ENCODE results near the gene EML1.

The EML1 gene

GRCh38 chr14:99968191-99968920, 175.1 kb downstream of the EML1 start:
- Histone ChIP-seq H3K4me1 (ENCODE audit: control insufficient read depth in 1 of 2, insufficient read depth in 1 of 2, low read depth in 1 of 2, low read length in 1 of 2) (peaks cover 7 to 14% of the 10 kb centered on the region in 2 experiments), H3K27ac (no peak overlapping the region), H3K36me3 (no peaks in the 10 kb centered on the region), H3K4me3 (ENCODE audit: low read depth in 1 of 2, low read length in 1 of 2) (no peak overlapping the region), H3K9me3 (no peaks in the 10 kb centered on the region), H3K27me3 (peaks cover 81% of the 10 kb centered on the region)
- TF ChIP-seq CTCF (IDR thresholded peaks at IDR 0.05): no peak

- no peaks in the 10 kb centered on the region for H3K9me3 ChIP-seq
- no peak for TF ChIP-seq CTCF (IDR thresholded peaks at IDR 0.05)
- no peak overlapping the region for H3K27ac ChIP-seq
- peaks cover 7 to 14% of the 10 kb centered on the region in 2 experiments for H3K4me1 ChIP-seq (ENCODE audit: control insufficient read depth in 1 of 2, insufficient read depth in 1 of 2, low read depth in 1 of 2, low read length in 1 of 2)
- no peak overlapping the region for H3K4me3 ChIP-seq (ENCODE audit: low read depth in 1 of 2, low read length in 1 of 2)
- no peaks in the 10 kb centered on the region for H3K36me3 ChIP-seq
- peaks cover 84% of the 10 kb centered on the region for H3K27me3 ChIP-seq
Observed at GRCh38 chr14:99968941-99969340, 175.7 kb downstream of the EML1 start.

GRCh38 chr14:99969673-99970322, 176.6 kb downstream of the EML1 start:
- no peaks in the 10 kb centered on the region for H3K36me3 ChIP-seq
- peaks cover 81% of the 10 kb centered on the region for H3K27me3 ChIP-seq
- H3K9me3 ChIP-seq: no peaks in the 10 kb centered on the region
- H3K4me1 ChIP-seq (ENCODE audit: control insufficient read depth in 1 of 2, insufficient read depth in 1 of 2, low read depth in 1 of 2, low read length in 1 of 2): peaks cover 7 to 14% of the 10 kb centered on the region in 2 experiments
- no peak for TF ChIP-seq CTCF (IDR thresholded peaks at IDR 0.05)
- H3K27ac ChIP-seq: no peak overlapping the region
- H3K4me3 ChIP-seq (ENCODE audit: low read depth in 1 of 2, low read length in 1 of 2): no peak overlapping the region

GRCh38 chr14:99971087-99971940, 178.1 kb downstream of the EML1 start:
- H3K4me1 ChIP-seq (ENCODE audit: control insufficient read depth in 1 of 2, insufficient read depth in 1 of 2, low read depth in 1 of 2, low read length in 1 of 2): peaks cover 7 to 14% of the 10 kb centered on the region in 2 experiments
- no peak for TF ChIP-seq CTCF (IDR thresholded peaks at IDR 0.05)
- no peaks in the 10 kb centered on the region for H3K36me3 ChIP-seq
- peak overlapping the region; percentile 63 to 71 for H3K4me3 ChIP-seq (ENCODE audit: low read depth in 1 of 2, low read length in 1 of 2)
- H3K9me3 ChIP-seq: no peaks in the 10 kb centered on the region
- H3K27ac ChIP-seq: no peak overlapping the region
- peaks cover 74% of the 10 kb centered on the region for H3K27me3 ChIP-seq

- no peaks in the 10 kb centered on the region for H3K36me3 ChIP-seq
- no peak overlapping the region for H3K27ac ChIP-seq
- H3K4me1 ChIP-seq (ENCODE audit: control insufficient read depth in 1 of 2, insufficient read depth in 1 of 2, low read depth in 1 of 2, low read length in 1 of 2): peaks cover 7 to 14% of the 10 kb centered on the region in 2 experiments
- peak overlapping the region; percentile 56 to 63 for H3K4me3 ChIP-seq (ENCODE audit: low read depth in 1 of 2, low read length in 1 of 2)
- TF ChIP-seq CTCF (IDR thresholded peaks at IDR 0.05): no peak
- H3K27me3 ChIP-seq: peaks cover 66% of the 10 kb centered on the region
- H3K9me3 ChIP-seq: no peaks in the 10 kb centered on the region
Observed at GRCh38 chr14:99971941-99972747, 178.9 kb downstream of the EML1 start.

Data from neutrophil (primary cell).